Measurements from ENCODE around the gene ZAR1L.
"Not testable (repeated sequence)": the region's sequence is repeated elsewhere in the genome, so short reads cannot be mapped to it uniquely, and the experiment has no call there.

The ZAR1L gene, protein sequence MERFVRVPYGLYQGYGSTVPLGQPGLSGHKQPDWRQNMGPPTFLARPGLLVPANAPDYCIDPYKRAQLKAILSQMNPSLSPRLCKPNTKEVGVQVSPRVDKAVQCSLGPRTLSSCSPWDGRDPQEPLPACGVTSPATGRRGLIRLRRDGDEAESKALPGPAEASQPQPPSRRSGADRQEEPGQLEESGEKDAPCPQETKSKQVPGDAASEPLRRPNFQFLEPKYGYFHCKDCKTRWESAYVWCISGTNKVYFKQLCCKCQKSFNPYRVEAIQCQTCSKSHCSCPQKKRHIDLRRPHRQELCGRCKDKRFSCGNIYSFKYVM

DNA sequence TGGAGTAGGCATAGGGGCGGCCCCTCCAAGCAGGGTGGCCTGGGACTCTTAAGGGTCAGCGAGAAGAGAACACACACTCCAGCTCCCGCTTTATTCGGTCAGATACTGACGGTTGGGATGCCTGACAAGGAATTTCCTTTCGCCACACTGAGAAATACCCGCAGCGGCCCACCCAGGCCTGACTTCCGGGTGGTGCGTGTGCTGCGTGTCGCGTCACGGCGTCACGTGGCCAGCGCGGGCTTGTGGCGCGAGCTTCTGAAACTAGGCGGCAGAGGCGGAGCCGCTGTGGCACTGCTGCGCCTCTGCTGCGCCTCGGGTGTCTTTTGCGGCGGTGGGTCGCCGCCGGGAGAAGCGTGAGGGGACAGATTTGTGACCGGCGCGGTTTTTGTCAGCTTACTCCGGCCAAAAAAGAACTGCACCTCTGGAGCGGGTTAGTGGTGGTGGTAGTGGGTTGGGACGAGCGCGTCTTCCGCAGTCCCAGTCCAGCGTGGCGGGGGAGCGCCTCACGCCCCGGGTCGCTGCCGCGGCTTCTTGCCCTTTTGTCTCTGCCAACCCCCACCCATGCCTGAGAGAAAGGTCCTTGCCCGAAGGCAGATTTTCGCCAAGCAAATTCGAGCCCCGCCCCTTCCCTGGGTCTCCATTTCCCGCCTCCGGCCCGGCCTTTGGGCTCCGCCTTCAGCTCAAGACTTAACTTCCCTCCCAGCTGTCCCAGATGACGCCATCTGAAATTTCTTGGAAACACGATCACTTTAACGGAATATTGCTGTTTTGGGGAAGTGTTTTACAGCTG, at the start of gene ZAR1L, which contains the start of gene BRCA2:
Gene ZAR1L, minus strand, starts transcription at position 126 of the 790 bp plus-strand sequence. CDS start 3,438 bp downstream, outside the sequence.
Gene BRCA2, plus strand, starts transcription at position 271 of the 790 bp plus-strand sequence. CDS start 953 bp downstream, outside the sequence.
- peak; percentile 83 for DNase-seq (ENCODE audit: low spot score)

DNA sequence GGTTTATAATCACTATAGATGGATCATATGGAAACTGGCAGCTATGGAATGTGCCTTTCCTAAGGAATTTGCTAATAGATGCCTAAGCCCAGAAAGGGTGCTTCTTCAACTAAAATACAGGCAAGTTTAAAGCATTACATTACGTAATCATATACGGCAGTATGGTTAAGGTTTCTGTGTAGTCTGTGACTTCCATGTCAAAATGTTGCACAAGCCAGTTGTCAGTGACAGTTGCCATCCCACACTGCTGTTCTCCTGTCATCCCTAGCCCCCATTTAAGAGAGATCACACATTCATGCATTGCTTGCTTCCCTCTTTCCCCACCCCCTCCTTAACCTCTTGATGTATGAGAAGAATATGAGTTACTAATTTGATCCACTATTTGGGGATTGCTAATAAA, 47.4 kb upstream of the ZAR1L start:
- DNase-seq (ENCODE audit: low spot score): no peak

DNA sequence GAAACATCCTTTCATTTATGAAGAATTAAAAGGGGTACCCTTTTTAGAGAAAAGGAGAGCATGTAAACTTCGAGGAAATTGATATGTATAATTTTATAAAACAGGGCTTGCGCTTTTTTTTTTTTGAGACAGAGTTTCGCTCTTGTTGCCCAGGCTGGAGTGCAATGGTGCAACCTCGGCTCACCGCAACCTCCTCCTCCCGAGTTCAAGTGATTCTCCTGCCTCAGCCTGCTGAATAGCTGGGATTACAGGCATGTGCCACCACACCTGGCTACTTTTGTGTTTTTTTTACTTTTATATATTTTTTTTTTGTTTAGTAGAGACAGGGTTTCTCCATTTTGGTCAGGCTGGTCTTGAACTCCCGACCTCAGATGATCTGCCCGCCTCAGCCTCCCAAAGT, 40.8 kb upstream of the ZAR1L start:
- DNase-seq (ENCODE audit: low spot score): not testable (repeated sequence)

DNA sequence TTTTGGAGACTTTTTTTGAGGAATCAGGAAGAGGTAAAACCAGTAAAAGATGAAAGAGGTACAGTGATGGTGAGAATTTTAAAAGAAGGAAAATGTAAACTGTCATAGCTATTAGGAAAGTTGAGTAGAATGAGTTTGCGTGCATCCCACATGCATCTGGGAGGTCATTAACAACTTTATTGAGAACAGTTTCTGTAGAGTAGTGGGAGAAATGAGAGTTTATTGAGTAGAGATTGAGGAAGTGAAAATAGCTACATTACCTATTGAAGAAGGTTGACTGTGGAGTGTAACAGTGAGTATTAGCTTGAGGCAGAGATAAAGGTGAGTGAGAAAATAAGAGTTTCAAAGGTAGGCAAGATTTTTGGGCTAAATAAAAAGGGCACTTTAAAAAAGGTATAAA, 38.9 kb upstream of the ZAR1L start:
- DNase-seq (ENCODE audit: low spot score): no peak

DNA sequence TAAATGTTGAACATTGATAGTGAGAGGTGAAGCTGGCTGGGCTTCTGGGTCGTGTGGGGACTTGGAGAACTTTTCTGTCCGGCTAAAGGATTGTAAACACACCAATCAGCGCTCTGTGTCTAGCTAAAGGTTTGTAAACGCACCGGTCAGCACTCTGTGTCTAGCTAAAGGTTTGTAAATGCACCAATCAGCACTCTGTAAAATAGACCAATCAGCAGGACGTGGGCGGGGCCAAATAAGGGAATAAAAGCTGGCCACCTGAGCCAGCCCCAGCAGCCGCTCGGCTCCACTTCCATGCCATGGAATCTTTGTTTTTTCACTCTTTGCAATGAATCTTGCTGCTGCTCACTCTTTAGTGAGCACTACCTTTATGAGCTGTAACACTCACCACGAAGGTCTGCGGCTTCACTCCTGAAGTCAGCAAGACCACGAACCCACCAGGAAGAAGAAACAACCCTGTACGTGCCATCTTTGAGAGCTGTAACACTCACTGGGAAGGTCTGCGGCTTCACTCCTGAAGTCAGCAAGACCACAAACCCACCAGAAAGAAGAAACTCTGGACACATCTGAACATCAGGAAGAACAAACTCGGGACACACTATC, 35.8 kb upstream of the ZAR1L start:
- DNase-seq (ENCODE audit: low spot score): not testable (repeated sequence)

DNA sequence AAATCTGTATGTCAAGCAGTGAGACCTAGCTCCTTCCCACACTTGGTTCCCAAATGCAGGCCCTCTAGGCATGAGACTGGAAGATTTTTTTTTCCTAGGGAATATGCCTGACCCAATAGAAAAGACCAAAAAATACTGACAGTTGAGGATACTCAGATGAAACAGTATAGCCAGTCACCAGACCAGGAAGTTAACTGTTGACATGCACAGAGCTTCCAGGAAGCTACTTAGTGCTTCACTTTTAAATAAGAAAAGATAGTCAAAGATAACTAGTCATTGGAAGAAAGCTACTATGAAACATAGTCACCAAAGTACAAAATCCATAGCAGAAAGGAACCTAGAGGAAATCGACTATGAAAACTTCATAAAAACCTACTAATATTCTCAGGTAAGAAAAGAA, 32.5 kb upstream of the ZAR1L start:
- no peak for DNase-seq (ENCODE audit: low spot score)

DNA sequence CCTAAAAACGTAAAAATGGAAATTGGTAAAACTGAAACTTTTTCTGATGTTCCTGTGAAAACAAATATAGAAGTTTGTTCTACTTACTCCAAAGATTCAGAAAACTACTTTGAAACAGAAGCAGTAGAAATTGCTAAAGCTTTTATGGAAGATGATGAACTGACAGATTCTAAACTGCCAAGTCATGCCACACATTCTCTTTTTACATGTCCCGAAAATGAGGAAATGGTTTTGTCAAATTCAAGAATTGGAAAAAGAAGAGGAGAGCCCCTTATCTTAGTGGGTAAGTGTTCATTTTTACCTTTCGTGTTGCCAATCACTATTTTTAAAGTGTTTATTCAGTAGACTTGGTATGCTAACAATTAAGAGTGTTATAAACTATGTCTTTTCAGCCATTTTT, 25.8 kb upstream of the ZAR1L start:
- DNase-seq (ENCODE audit: low spot score): no peak

DNA sequence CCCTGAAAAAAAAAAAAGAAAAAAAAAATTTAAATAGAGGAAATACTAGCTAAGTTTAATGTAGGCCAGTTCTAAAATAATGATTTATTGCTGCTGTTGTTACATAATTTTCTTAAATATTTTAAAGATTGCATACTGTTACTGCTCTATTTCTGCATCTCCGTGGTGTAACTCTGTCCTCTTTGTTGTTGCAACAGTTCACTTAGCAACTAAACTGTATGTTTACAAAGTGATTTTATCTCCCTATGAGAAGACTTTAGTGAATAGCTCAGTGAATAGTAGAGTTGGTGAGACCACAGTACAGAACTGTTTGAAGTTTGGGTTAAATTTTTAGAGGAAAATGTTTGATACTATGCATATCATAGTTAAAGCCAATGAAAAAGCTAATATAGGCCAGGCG, 19.5 kb upstream of the ZAR1L start:
- no peak for DNase-seq (ENCODE audit: low spot score)

DNA sequence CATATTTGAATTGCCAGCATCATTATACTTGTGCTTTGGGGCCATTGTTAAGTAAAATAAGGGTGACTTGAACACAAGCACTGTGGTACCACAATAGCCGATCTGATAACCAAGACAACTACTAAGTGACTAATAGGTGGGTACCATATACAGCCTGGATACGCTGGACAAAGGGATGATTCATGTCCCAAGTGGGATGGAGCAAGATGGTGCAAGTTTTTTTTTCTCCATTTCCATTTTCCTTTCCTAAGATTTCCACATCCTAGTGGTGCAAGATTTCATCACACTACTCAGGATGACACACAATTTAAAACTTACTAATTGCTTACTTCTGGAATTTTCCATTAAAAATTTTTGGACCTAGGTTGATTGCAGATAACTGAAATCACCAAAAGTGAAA, 15.3 kb upstream of the ZAR1L start:
- no peak for DNase-seq (ENCODE audit: low spot score)

DNA sequence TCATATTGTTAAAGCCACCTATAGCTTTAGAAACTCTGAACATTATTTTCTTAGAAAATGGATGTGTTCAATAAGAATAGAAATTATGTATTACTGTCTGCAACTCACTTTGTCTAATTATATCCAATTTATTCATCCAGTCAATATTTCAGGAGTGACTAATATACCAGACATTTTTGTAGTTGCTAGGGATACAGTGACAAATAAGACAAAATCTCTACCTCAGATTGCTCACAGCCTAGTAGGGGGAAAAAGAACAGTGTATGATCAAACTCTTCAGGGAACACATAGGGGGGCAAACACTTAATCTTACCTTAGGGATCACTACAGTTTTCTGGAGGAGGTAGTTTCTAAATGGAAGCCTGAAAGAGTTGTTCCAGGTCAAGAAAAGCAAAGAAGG, 8.7 kb upstream of the ZAR1L start:
- DNase-seq (ENCODE audit: low spot score): no peak

DNA sequence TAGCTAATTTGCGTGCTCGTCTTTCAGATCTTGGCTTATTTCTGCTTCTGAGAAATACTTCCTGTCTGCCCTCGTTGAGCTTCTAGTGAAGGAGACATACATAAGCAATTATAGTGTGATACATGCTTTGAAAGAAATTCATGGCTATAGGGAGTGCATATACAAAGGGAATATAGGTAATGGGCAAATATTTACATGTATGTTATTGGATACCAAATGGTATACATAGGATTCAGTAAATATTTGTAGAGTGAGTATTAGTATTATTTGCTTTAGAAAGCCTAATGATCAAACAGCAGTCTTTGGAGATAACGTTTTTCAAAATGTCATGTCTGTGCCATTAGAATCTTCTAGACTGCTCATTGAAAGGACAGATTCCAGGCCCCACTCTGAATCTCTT, 5.4 kb upstream of the ZAR1L start:
- no peak for DNase-seq (ENCODE audit: low spot score)

DNA sequence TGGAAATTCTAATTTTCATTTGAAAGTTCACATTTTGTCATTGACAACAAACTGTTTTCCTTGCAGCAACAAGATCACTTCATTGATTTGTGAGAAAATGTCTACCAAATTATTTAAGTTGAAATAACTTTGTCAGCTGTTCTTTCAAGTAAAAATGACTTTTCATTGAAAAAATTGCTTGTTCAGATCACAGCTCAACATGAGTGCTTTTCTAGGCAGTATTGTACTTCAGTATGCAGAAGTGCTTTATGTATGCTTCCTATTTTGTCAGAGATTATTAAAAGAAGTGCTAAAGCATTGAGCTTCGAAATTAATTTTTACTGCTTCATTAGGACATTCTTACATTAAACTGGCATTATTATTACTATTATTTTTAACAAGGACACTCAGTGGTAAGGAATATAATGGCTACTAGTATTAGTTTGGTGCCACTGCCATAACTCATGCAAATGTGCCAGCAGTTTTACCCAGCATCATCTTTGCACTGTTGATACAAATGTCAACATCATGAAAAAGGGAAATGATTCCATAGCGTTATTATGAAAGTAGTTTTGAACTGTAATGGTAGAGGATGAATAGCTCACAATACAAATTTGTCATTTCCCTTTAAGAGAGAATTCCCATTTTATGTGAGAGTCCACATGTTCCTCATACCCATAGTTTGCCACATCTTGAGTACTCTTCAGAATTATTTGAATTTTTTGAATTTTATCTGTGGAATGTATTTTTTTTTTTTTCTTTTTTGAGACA, 2.7 kb upstream of the ZAR1L start:
- DNase-seq (ENCODE audit: low spot score): no peak

DNA sequence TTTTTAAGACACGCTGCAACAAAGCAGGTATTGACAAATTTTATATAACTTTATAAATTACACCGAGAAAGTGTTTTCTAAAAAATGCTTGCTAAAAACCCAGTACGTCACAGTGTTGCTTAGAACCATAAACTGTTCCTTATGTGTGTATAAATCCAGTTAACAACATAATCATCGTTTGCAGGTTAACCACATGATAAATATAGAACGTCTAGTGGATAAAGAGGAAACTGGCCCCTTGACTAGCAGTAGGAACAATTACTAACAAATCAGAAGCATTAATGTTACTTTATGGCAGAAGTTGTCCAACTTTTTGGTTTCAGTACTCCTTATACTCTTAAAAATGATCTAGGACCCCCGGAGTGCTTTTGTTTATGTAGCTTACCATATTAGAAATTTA, 1.3 kb upstream of the ZAR1L start:
- DNase-seq (ENCODE audit: low spot score): no peak

DNA sequence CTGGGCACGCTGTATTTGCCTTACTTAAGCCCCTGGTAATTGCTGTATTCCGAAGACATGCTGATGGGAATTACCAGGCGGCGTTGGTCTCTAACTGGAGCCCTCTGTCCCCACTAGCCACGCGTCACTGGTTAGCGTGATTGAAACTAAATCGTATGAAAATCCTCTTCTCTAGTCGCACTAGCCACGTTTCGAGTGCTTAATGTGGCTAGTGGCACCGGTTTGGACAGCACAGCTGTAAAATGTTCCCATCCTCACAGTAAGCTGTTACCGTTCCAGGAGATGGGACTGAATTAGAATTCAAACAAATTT, 821 bp upstream of the ZAR1L start:
- DNase-seq (ENCODE audit: low spot score): no peak

DNA sequence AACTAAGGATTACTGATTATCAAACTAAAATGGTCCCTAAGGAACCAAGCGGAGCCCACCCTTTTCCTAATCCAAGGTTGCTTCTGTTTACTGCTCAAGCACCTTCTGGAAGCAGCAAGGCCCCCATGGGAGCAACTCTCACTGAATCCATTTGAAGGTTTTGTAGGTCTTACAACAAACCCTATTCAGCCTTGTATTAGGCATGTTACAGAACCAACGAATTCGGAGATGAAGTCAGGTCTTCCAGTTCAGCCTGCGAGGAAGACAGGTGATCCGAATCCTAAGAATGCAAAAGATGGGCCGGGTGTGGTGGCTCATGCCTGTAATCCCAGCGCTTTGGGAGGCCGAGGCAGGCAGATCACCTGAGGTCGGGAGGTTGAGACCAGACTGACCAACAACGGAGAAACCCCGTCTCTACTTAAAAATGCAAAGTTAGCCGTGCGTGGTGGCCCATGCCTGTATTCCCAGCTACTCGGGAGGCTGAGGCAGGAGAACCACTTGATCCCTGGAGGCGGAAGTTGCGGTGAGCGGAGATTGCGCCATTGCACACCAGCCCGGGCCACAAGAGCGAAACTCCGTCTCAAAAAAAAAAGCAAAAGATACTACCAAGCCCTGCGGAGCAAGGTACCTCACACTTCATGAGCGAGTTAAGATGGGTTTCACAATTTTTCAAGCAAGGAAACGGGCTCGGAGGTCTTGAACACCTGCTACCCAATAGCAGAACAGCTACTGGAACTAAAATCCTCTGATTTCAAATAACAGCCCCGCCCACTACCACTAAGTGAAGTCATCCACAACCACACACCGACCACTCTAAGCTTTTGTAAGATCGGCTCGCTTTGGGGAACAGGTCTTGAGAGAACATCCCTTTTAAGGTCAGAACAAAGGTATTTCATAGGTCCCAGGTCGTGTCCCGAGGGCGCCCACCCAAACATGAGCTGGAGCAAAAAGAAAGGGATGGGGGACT, 609 bp downstream of the ZAR1L start:
- peak; percentile 46 for DNase-seq (ENCODE audit: low spot score)

DNA sequence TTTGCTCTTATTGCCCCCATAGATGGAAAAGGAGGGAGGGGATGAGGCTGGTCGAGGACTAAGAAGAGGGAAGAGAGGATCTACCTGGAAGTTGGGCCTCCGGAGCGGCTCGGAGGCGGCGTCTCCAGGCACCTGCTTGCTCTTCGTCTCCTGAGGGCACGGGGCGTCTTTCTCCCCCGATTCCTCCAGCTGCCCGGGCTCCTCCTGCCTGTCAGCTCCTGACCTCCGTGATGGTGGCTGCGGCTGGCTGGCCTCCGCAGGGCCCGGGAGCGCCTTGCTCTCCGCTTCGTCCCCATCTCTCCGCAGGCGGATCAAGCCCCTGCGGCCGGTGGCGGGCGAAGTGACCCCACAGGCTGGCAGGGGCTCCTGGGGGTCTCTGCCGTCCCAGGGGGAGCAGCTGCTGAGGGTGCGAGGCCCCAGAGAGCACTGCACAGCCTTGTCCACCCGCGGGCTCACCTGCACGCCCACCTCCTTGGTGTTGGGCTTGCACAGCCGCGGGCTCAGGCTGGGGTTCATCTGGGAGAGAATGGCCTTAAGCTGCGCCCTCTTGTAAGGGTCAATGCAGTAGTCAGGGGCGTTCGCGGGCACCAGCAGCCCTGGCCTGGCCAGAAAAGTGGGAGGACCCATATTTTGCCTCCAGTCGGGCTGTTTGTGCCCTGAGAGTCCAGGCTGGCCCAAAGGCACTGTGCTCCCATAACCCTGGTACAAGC, 3.8 kb downstream of the ZAR1L start:
- DNase-seq (ENCODE audit: low spot score): no peak

DNA sequence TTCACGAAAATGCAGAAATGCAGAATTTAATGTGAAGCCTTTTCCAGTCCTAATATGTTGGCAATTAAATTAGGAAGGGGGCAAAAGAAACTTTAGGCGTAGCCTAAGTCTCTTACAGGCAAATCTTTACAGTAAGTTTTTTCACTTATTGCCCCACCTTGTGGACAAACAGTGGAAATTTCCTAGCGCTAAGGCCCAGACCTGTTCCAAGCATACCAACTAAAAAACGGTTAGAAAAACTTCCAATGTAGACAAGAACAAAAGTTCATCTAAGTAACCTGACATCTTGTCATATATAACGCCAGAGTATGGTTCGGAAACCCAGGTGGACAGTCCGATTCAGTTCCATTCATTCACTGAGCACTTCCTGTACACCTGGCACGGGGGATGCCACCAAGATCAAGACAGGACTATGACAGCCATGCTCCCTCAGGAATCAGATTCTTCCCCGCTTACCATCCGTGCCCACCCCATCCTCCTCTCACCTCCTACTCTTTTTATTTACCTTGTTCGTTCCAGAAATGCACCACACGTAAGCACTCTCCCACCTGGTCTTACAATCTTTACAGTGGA, 4.9 kb downstream of the ZAR1L start:
- peak; percentile 44 for DNase-seq (ENCODE audit: low spot score)

DNA sequence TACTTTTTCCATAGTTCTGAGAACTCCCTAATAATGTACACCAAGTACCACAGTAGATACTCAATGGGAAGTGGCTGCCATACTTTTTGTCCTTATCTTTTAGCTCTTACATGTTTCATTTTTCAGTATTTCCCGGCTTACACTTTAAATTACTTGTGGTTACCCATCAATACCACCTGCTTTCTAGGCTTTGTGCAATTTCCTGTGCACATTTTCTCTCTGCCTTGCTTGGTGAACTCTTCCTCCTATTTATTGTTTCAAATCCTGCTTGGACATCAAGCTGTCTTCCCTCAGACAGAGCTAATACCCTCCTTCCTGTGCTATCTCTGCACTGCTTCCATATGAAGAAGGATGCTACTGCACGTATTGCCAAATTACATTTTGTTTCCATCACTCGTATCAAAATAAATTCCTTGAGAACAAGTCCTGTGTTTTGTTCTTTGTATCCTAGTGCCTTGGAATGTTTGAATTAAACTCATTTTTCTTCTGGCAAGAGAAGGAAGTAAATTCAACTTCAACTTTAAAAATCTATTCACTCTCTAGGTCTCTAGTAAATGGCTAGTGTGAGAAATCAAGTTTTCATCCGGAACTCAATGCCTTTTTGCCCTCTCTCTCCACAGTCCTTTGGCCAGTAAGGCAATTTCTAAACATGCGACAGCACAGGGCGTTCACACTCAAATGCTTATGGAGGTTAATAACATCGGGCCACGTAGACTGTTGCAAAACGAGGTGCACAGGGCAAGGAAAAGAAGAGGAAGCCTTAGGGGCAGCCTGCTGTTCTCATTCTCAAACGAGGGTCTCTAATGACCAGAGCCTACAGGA, 5.6 kb downstream of the ZAR1L start:
- DNase-seq (ENCODE audit: low spot score): no peak

DNA sequence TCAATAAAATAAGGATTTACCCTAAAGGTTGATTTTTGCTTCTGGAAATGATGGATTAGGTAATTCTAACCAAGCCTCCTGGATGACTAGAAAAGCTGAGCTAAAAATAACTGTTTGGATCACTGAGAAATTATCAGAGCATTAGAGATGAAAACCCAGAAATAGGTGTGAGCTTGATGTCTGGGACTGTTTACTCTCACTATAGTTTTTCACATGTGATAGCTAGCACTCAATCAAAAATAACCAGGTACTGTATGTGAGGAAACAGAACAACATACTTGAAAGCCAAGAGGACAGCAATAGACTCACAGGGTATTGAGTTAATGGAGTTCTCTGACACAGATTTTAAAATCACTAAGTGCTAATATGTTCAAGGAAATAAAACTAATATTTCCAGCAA, 9.5 kb downstream of the ZAR1L start:
- DNase-seq (ENCODE audit: low spot score): no peak

All from CD4-positive, alpha-beta T cell treated with Interleukin-6 at 100 ng/mL for 8 hours (primary cell).